Left lung (tissue), 10 donors: ENCODE results near the gene SLC16A4. TPM values are rescaled to one million over a fixed set of nuclear protein-coding genes. Genes with fewer than 3 reads are reported as not detected.
"Not testable (repeated sequence)": the region's sequence is repeated elsewhere in the genome, so short reads cannot be mapped to it uniquely, and the experiment has no call there.

ENCODE experiments used
- ATAC-seq: fragments of 200-7000 bp; cut with Tn5 transposase; one replicate; pipeline ENCODE4 v1.9.1; 2020; ENCODE audit warnings: moderate library complexity
- DNase-seq, 4 donors: peaks; one replicate each; pipeline ENCODE4 v3.0.0-alpha.2; 2013 to 2020
- H3K27ac ChIP-seq, 2 donors: fragments of 200-600 bp; sonication (generic) in 1 of 2; one replicate each; pipeline versions ENCODE4 v1.5.0 to v1.8.0; 2020 to 2021
- H3K27me3 ChIP-seq, 2 donors: fragments of 200-600 bp; sonication (generic) in 1 of 2; one replicate each; pipeline versions ENCODE4 v1.5.0 to v1.8.0; 2020 to 2021
- H3K36me3 ChIP-seq, 2 donors: fragments of 200-600 bp; sonication (generic) in 1 of 2; one replicate each; pipeline versions ENCODE4 v1.5.0 to v1.8.0; 2020 to 2021
- H3K4me1 ChIP-seq, 2 donors: fragments of 200-600 bp; one replicate each; pipeline ENCODE4 v1.8.0; 2021
- H3K4me3 ChIP-seq, 2 donors: fragments of 200-600 bp; sonication (generic) in 1 of 2; one replicate each; pipeline versions ENCODE4 v1.5.0 to v1.8.0; 2020 to 2021; ENCODE audit warnings: mild to moderate bottlenecking in 1 of 2
- H3K9me3 ChIP-seq, 2 donors: fragments of 200-600 bp; sonication (generic) in 1 of 2; one replicate each; pipeline versions ENCODE4 v1.5.0 to v1.8.0; 2020 to 2021
- intact Hi-C, 2 donors: fragments of 100-400 bp; cut with DNase I; formaldehyde crosslinking; loops; one replicate each; pipeline versions ENCODE4 v1.11.2 to v1.14.2; 2022
- polyA plus RNA-seq, 6 donors: library from polyadenylated mRNA; unstranded; fragments of 120-200 nt; gene quantifications; one replicate each; pipeline ENCODE4 v1.2.1, GENCODE V29; 2013; ENCODE audit not compliant: insufficient read length in 6 of 6
- total RNA-seq, 2 donors: library from RNA; stranded (reverse); fragmentation: NEBNext Ultra II Directional; extraction: Animal tissue kit (Norgen Biotek cat#: 25700); gene quantifications; one replicate each; pipeline ENCODE4 v1.2.1, GENCODE V29; 2021
- TF ChIP-seq, protein P1 (sequence below), 2 donors: fragments of 200-600 bp; sonication (generic) in 1 of 2; IDR thresholded peaks; one replicate each; pipeline versions ENCODE4 v1.5.0 to v1.8.0; 2021; ENCODE audit warnings: antibody characterized with exemption in 2 of 2
- donor health status: DM: no; HTN: yes; CAD: no.
- donor health status: DM: no; HTN: no; CAD: no.

Gene SLC16A4
- total and polyA plus RNA-seq, 8 donors: 6.1 to 40.5 (median 8.0) TPM

DNA sequence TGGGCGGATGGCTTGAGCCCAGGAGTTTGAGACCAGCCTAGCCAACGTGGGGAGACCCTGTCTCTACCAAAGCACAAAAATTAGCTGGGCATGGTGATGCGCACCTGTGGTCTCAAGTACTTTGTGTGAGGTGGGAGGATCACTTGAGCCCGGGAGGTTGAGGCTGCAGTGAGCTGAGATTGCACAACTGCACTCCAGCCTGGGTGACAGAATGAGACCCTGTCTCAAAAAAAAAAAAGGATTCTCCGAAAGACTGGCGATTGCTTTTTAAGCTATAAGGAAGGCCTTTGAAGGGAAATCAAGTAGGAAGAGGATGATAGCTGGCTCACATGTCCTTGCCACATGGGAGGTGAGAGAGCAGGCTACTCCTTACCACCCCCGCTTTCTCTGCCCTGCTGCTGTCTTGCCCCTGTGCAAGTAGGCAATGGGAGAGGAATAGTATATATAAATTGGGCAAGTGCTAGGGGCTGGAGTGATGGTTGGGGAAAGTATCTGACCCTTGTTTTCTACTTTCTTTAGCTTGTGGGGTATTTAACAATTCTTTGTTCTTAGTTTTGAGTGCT is 20.4 kb upstream of the SLC16A4 start:
- no peaks in the 10 kb centered on the region for H3K9me3 ChIP-seq
- peaks cover 4 to 25% of the 10 kb centered on the region in 2 donors for H3K4me1 ChIP-seq
- no peak overlapping the region for H3K27ac ChIP-seq
- no peak overlapping the region for H3K4me3 ChIP-seq
- DNase-seq (no peak), ATAC-seq (no peak)
- H3K27me3 ChIP-seq: no peaks in the 10 kb centered on the region
- intact Hi-C loops: loop anchor here in 1 of 2 donors (5.0 kb wide), 1 partner anchor 46 kb away; no protein-coding TSS in a partner anchor
- TF ChIP-seq, protein P1, sequence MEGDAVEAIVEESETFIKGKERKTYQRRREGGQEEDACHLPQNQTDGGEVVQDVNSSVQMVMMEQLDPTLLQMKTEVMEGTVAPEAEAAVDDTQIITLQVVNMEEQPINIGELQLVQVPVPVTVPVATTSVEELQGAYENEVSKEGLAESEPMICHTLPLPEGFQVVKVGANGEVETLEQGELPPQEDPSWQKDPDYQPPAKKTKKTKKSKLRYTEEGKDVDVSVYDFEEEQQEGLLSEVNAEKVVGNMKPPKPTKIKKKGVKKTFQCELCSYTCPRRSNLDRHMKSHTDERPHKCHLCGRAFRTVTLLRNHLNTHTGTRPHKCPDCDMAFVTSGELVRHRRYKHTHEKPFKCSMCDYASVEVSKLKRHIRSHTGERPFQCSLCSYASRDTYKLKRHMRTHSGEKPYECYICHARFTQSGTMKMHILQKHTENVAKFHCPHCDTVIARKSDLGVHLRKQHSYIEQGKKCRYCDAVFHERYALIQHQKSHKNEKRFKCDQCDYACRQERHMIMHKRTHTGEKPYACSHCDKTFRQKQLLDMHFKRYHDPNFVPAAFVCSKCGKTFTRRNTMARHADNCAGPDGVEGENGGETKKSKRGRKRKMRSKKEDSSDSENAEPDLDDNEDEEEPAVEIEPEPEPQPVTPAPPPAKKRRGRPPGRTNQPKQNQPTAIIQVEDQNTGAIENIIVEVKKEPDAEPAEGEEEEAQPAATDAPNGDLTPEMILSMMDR (IDR thresholded peaks at IDR 0.05): no peak
- H3K36me3 ChIP-seq: no peaks in the 10 kb centered on the region

DNA sequence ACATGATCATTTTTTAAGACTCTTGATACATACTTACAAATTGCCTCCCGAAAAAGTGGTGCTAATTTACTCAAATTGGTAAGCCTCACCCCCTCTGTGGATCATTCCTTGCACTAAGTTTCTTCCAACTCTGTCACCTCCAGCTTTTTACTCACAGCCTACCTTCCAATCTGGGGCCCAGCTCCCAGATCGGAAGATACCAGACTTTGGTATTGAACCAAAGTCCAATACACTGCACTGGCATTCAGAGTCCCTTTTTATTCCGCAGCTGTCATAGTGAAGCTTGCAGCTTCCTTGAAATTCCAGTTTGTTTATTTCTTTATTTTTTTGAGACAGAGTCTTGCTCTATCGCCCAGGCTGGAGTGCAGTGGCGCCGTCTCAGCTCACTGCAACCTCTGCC is 18.5 kb upstream of the SLC16A4 start:
- Histone ChIP-seq H3K4me1 (peaks cover 7 to 31% of the 10 kb centered on the region in 2 donors), H3K27ac (no peak overlapping the region), H3K27me3 (no peaks in the 10 kb centered on the region), H3K9me3 (no peaks in the 10 kb centered on the region), H3K36me3 (peaks cover 0 to 14% of the 10 kb centered on the region in 2 donors), H3K4me3 (no peak overlapping the region)
- ATAC-seq: no peak
- intact Hi-C loops: no loop called here
- TF ChIP-seq, protein P1 (IDR thresholded peaks at IDR 0.05): no peak
- no peak for DNase-seq

DNA sequence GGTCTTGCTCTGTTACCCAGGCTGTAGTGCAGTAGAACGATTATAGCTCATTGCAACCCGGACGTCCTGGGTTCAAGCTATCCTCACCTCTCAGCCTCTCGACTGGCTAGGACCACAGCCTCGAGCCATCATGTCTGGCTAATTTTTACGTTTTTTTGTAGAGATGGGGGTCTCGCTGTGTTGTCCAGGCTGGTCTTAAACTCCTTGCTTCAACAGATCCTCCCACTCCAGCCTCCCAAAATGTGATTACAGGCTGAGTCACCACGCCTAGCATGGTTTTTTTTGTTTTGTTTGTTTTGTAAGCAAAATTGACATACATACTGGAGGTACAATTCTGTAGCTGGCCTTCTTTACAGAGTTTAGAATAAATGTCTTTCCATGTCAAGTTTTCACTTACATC is 17.7 kb upstream of the SLC16A4 start:
- Histone ChIP-seq H3K27ac (no peak overlapping the region), H3K4me1 (peaks cover 7 to 31% of the 10 kb centered on the region in 2 donors), H3K4me3 (peak overlapping the region in 1 of 2 donors; percentile 92), H3K36me3 (peaks cover 0 to 22% of the 10 kb centered on the region in 2 donors), H3K9me3 (no peaks in the 10 kb centered on the region), H3K27me3 (no peaks in the 10 kb centered on the region)
- intact Hi-C loops: no loop called here
- no peak for ATAC-seq
- no peak for DNase-seq
- TF ChIP-seq, protein P1 (IDR thresholded peaks at IDR 0.05): no peak

DNA sequence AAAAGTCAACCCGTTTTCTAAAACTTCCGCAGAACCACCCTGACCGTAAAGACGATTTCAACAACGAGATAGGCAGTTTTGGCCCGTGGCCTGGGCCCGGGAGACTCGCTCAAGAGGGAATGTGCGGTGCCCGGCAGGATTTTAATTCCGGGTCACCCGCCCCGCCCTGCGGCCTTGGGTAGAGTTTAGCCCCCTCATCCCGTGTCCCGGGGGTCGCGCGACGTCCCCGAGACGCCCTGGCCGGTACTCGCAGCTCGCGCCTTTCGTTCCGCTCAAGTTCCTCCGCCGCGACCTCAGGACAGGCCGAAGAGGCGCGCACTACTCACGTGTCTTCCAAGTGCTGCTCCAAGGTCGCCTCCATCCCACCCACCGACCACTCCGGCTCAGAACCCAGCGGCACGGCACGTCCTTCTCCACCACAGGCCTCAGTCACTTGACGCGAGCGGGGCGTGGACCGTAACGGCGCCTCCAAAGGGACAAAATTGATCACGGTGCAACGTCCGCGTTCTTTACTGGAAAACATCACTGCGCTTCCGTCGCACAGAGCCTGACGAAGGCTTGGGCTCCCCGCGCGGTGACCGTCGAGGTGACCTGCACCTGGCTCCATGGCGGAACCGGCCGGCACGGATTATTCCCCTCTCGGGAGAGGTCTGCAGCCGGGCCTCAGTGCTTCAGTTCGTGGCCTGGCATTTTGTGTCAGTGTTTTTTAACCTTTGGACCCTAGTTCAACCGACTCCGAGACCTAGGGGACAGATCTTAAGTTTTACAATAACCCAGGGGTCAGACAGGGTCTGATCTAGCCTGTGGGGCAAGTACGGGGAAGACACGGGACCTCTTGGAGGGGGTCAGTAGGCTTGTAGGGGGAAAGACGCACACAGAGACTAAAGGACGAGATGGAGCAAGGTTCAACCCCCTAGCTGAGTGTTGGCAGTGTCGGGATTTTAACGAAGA is 16.7 kb upstream of the SLC16A4 start, which contains the start of gene LAMTOR5:
LAMTOR5 (minus strand) TSS at position 435 of the 951 bp plus-strand sequence; CDS start at position 361, 74 bp downstream.
- DNase-seq: peak; percentile 93 to 95 (median 94)
- peaks cover 7 to 24% of the 10 kb centered on the region in 2 donors for H3K4me1 ChIP-seq
- H3K27me3 ChIP-seq: no peaks in the 10 kb centered on the region
- H3K36me3 ChIP-seq: peaks cover 0 to 32% of the 10 kb centered on the region in 2 donors
- TF ChIP-seq, protein P1 (IDR thresholded peaks at IDR 0.05): no peak
- peak within 1 kb of the TSS; percentile 92 to 94 for H3K27ac ChIP-seq
- no peaks in the 10 kb centered on the region for H3K9me3 ChIP-seq
- peak; percentile 96 for ATAC-seq
- peak within 1 kb of the TSS; percentile 92 to 93 for H3K4me3 ChIP-seq
- intact Hi-C loops: no loop called here

DNA sequence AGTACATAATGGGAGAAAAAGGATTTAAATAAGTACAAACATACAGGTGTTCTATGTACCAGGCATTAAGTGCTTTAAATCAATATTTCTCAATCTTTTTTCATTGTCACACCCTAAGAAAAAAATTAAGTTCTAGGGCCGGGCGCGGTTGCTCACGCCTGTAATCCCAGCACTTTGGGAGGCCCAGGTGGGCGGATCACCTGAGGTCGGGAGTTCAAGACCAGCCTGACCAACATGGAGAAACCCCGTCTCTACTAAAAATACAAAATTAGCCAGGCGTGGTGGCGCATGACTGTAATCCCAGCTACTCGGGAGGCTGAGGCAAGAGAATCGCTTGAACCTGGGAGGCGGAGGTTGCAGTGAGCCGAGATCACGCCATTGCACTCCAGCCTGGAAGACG is 15.6 kb upstream of the SLC16A4 start:
- ATAC-seq, intact Hi-C loops, DNase-seq, H3K27me3 ChIP-seq, H3K9me3 ChIP-seq: not testable (repeated sequence)
- H3K4me3 ChIP-seq: peak overlapping the region; percentile 92 to 93
- peak overlapping the region in 1 of 2 donors; percentile 94 for H3K27ac ChIP-seq
- peaks cover 0 to 43% of the 10 kb centered on the region in 2 donors for H3K36me3 ChIP-seq
- peaks cover 7 to 20% of the 10 kb centered on the region in 2 donors for H3K4me1 ChIP-seq
